PC-9 (cell line): ENCODE measurements around the gene PTCD1. TPM values are rescaled to one million over a fixed set of nuclear protein-coding genes. Genes with fewer than 3 reads are reported as not detected.

ENCODE experiments used
- BruUV-seq: library from RNA; stranded (reverse); fragments of 400-500 nt; replicated peaks from 2 replicates; lab custom pipeline; 2021; lab: Mats Ljungman, UMichigan
- CTCF ChIA-PET: fragments of 300-600 bp; sonication (Branson Sonifier 250); formaldehyde crosslinking; loops from one replicate; lab custom pipeline; 2022; ENCODE audit warnings: antibody characterized with exemption; lab: Charles Lee
- POLR2A ChIA-PET: fragments of 300-600 bp; sonication (Branson Sonifier 250); formaldehyde crosslinking; loops from one replicate; lab custom pipeline; 2022; ENCODE audit warnings: antibody characterized with exemption; ENCODE audit not compliant: unreplicated experiment; lab: Charles Lee
- DNase-seq, 2 experiments: peaks; one replicate each; pipeline versions ENCODE4 v3.0.0 to v3.0.0-alpha.2; 2015 to 2022; ENCODE audit warnings: mixed read lengths in 1 of 2
- H2AFZ ChIP-seq: fragments of 200-600 bp; sonication (generic); 2 replicates; pipeline ENCODE4 v1.8.1; 2017; ENCODE audit warnings: antibody characterized with exemption
- H3F3A ChIP-seq: fragments of 200-600 bp; sonication (generic); 2 replicates; pipeline ENCODE4 v1.8.1; 2017; ENCODE audit warnings: antibody characterized with exemption, mild to moderate bottlenecking, low read depth; ENCODE audit not compliant: insufficient read depth
- H3K27ac ChIP-seq: fragments of 200-600 bp; sonication (generic); 2 replicates; pipeline ENCODE4 v1.6.1; 2016; ENCODE audit warnings: mixed run types
- H3K27me3 ChIP-seq: fragments of 200-600 bp; sonication (generic); 2 replicates; pipeline ENCODE4 v1.6.1; 2016; ENCODE audit warnings: low read depth, mixed run types; ENCODE audit not compliant: insufficient read depth
- H3K36me3 ChIP-seq: fragments of 200-600 bp; sonication (generic); 2 replicates; pipeline ENCODE4 v1.6.1; 2016; ENCODE audit warnings: low read depth, mixed run types
- H3K4me1 ChIP-seq: fragments of 200-600 bp; sonication (generic); replicated peaks from 2 replicates; pipeline ENCODE4 v1.6.1; 2016; ENCODE audit warnings: mixed run types; ENCODE audit not compliant: insufficient read depth
- H3K4me2 ChIP-seq: fragments of 200-600 bp; sonication (generic); 2 replicates; pipeline ENCODE4 v1.6.1; 2017; ENCODE audit warnings: mixed run types
- H3K4me3 ChIP-seq: fragments of 200-600 bp; sonication (generic); 2 replicates; pipeline ENCODE4 v1.6.1; 2016; ENCODE audit warnings: mixed run types
- H3K79me2 ChIP-seq: fragments of 200-600 bp; sonication (generic); 2 replicates; pipeline ENCODE4 v1.6.1; 2017; ENCODE audit warnings: low read depth, mixed run types
- H3K9me2 ChIP-seq: fragments of 200-600 bp; sonication (generic); 2 replicates; pipeline ENCODE4 v1.8.1; 2017; ENCODE audit warnings: mild to moderate bottlenecking; ENCODE audit not compliant: insufficient read depth
- H3K9me3 ChIP-seq: fragments of 200-600 bp; sonication (generic); 2 replicates; pipeline ENCODE4 v1.8.1; 2016; ENCODE audit warnings: low read depth; ENCODE audit not compliant: insufficient read depth
- H4K20me1 ChIP-seq: fragments of 200-600 bp; sonication (generic); 2 replicates; pipeline ENCODE4 v1.8.1; 2017; ENCODE audit not compliant: insufficient read depth
- CTCF ChIP-seq: fragments of 200-600 bp; sonication (generic); conservative IDR thresholded peaks from 2 replicates; pipeline ENCODE4 v1.6.1; 2017; ENCODE audit warnings: mixed run types, antibody characterized with exemption, mild to moderate bottlenecking, moderate library complexity
- EZH2 ChIP-seq: fragments of 200-600 bp; sonication (generic); IDR thresholded peaks from 2 replicates; pipeline ENCODE4 v1.8.0; 2017; ENCODE audit warnings: antibody characterized with exemption, low read depth
- intact Hi-C: fragments of 100-400 bp; cut with micrococcal nuclease; formaldehyde crosslinking; loops from one replicate; pipeline ENCODE4 v1.10.0; 2022; ENCODE audit not compliant: unreplicated experiment
- total RNA-seq: library from RNA; stranded (reverse); gene quantifications from 2 replicates; pipeline ENCODE4 v1.2.3, GENCODE V29; 2021

Gene PTCD1
- total RNA-seq, 1 experiment from 2014 or later = 8.0 TPM

GRCh38 chr7:99392659-99393354, 45.8 kb downstream of the PTCD1 start:
- H3K4me2 ChIP-seq = no peak overlapping the region
- no peaks in the 10 kb centered on the region for H3K79me2 ChIP-seq
- H3K9me3 ChIP-seq = no peaks in the 10 kb centered on the region
- POLR2A ChIA-PET = no interaction called here
- H3K27ac ChIP-seq = no peak overlapping the region
- CTCF ChIA-PET = no interaction called here
- peaks cover 33% of the 10 kb centered on the region for H3F3A ChIP-seq
- intact Hi-C loops = no loop called here
- peaks cover 15% of the 10 kb centered on the region; the same call in 1 of the 2 replicates for H3K36me3 ChIP-seq
- no peak overlapping the region for H2AFZ ChIP-seq
- TF ChIP-seq CTCF = no peak
- TF ChIP-seq EZH2 = no peak
- H4K20me1 ChIP-seq = peaks cover 15% of the 10 kb centered on the region
- no TSS peak for BruUV-seq
- no peaks in the 10 kb centered on the region for H3K27me3 ChIP-seq
- no peak for DNase-seq
- no peak overlapping the region for H3K4me3 ChIP-seq
- no peaks in the 10 kb centered on the region for H3K9me2 ChIP-seq
- no peaks in the 10 kb centered on the region for H3K4me1 ChIP-seq

DNA sequence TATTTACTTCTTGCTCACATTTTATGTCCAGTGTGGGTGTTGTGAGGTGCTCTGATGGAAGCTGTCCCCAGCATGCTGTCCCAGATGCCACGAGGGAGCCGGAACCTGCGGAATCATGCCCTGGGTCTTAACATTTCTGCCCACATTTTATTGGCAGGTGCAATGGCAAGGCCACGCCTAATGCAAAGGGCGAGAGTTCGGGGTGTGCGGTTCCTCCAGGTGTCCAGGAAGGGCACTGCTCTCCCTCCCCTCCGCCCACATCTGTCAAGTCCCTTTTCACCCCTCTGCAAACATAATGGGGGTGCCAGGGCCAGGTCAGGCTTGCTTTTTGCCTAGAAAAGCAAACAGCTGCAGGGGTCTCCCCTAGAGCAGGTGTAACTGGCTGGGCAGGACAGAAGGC, 46.6 kb downstream of the PTCD1 start:
- no TSS peak for BruUV-seq
- ChIA-PET POLR2A (no interaction called here), CTCF (no interaction called here)

DNA sequence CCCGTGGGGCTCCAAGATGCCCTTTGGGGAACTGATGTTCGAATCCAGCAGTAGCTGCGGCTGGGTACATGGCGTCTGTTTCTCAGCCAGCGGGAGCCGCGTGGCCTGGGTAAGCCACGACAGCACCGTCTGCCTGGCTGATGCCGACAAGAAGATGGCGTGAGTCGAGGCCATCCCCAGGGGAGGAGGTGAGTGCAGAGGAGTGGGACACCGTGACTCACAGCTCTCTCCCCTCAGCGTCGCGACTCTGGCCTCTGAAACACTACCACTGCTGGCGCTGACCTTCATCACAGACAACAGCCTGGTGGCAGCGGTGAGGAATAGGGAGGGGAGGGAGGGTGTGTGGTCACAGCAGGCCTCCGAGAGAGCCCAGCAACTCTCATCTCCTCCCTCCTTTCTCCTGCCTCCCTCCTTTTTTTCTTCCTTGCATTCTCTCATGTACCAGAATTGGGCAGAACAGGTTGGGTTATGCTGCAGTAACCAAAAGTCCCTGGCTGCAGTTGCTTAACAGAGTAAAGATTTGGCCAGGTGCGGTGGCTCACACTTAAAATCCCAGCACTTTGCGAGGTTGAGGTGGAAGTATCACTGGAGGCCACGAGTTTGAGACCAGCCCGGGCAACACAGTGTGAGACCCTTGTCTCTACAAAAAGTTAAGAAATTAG, 47.5 kb downstream of the PTCD1 start:
- no TSS peak for BruUV-seq
- no peaks in the 10 kb centered on the region for H3K27me3 ChIP-seq
- H2AFZ ChIP-seq = no peak overlapping the region
- peaks cover 9% of the 10 kb centered on the region; the same call in 1 of the 2 replicates for H3K36me3 ChIP-seq
- peaks cover 12% of the 10 kb centered on the region for H4K20me1 ChIP-seq
- no peaks in the 10 kb centered on the region for H3K79me2 ChIP-seq
- POLR2A ChIA-PET = no interaction called here
- intact Hi-C loops = no loop called here
- no peaks in the 10 kb centered on the region for H3K9me3 ChIP-seq
- no peak overlapping the region for H3K4me2 ChIP-seq
- no peak overlapping the region for H3K4me3 ChIP-seq
- peaks cover 29% of the 10 kb centered on the region for H3F3A ChIP-seq
- H3K27ac ChIP-seq = no peak overlapping the region
- CTCF ChIA-PET = interaction anchor here (0.7 kb wide), 1 partner anchor 451 kb away, joined by 6 read pairs; no protein-coding TSS in a partner anchor
- H3K9me2 ChIP-seq = no peaks in the 10 kb centered on the region
- TF ChIP-seq EZH2 = no peak
- H3K4me1 ChIP-seq = no peaks in the 10 kb centered on the region
- DNase-seq = no peak

More for the DNA sequence above, 46.6 kb downstream of the PTCD1 start:
- Histone ChIP-seq H3K9me2 (no peaks in the 10 kb centered on the region), H3K4me1 (no peaks in the 10 kb centered on the region), H3K36me3 (peaks cover 13% of the 10 kb centered on the region; the same call in 1 of the 2 replicates), H3K4me3 (no peak overlapping the region), H2AFZ (no peak overlapping the region), H3K4me2 (no peak overlapping the region), H3K27ac (no peak overlapping the region), H3K9me3 (no peaks in the 10 kb centered on the region), H3K79me2 (no peaks in the 10 kb centered on the region), H4K20me1 (peaks cover 14% of the 10 kb centered on the region), H3F3A (peaks cover 29% of the 10 kb centered on the region), H3K27me3 (no peaks in the 10 kb centered on the region)
- TF ChIP-seq CTCF (no peak), EZH2 (no peak)
- intact Hi-C loops = no loop called here
- DNase-seq = no peak
